Measurements from ENCODE around the gene ATRNL1.

DNA sequence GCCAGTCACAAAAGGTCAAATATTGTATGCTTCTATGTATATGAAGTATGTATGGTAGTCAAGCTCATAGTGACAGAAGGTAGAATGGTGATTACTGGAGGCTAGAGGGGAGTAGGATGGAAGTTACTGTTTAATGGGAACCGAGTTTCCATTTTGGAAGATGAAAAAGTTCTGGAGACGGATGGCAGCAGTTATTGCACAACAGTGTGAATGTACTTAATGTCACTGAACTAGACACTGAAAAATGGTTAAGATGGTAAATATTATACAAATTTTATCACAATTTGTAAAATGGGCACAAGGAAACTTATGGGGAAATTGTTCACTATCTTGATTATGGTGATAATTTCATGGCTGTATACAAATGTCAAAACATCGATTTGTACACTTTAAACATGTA is 895.2 kb downstream of the ATRNL1 start:
- TF ChIP-seq, protein P1, sequence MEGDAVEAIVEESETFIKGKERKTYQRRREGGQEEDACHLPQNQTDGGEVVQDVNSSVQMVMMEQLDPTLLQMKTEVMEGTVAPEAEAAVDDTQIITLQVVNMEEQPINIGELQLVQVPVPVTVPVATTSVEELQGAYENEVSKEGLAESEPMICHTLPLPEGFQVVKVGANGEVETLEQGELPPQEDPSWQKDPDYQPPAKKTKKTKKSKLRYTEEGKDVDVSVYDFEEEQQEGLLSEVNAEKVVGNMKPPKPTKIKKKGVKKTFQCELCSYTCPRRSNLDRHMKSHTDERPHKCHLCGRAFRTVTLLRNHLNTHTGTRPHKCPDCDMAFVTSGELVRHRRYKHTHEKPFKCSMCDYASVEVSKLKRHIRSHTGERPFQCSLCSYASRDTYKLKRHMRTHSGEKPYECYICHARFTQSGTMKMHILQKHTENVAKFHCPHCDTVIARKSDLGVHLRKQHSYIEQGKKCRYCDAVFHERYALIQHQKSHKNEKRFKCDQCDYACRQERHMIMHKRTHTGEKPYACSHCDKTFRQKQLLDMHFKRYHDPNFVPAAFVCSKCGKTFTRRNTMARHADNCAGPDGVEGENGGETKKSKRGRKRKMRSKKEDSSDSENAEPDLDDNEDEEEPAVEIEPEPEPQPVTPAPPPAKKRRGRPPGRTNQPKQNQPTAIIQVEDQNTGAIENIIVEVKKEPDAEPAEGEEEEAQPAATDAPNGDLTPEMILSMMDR (conservative IDR thresholded peaks at IDR 0.05; ENCODE audit: low read depth in 2 of 2) = no peak
- TF ChIP-seq ZNF331 (CRISPR knock-in tag; IDR thresholded peaks at IDR 0.05; ENCODE audit: low read depth) = no peak
- no peak for TF ChIP-seq EZH2 (IDR thresholded peaks at IDR 0.05; ENCODE audit: low read depth, unreplicated experiment)
- no peak for TF ChIP-seq JUNB (IDR thresholded peaks at IDR 0.05; ENCODE audit: unreplicated experiment)
- TF ChIP-seq, protein P2, sequence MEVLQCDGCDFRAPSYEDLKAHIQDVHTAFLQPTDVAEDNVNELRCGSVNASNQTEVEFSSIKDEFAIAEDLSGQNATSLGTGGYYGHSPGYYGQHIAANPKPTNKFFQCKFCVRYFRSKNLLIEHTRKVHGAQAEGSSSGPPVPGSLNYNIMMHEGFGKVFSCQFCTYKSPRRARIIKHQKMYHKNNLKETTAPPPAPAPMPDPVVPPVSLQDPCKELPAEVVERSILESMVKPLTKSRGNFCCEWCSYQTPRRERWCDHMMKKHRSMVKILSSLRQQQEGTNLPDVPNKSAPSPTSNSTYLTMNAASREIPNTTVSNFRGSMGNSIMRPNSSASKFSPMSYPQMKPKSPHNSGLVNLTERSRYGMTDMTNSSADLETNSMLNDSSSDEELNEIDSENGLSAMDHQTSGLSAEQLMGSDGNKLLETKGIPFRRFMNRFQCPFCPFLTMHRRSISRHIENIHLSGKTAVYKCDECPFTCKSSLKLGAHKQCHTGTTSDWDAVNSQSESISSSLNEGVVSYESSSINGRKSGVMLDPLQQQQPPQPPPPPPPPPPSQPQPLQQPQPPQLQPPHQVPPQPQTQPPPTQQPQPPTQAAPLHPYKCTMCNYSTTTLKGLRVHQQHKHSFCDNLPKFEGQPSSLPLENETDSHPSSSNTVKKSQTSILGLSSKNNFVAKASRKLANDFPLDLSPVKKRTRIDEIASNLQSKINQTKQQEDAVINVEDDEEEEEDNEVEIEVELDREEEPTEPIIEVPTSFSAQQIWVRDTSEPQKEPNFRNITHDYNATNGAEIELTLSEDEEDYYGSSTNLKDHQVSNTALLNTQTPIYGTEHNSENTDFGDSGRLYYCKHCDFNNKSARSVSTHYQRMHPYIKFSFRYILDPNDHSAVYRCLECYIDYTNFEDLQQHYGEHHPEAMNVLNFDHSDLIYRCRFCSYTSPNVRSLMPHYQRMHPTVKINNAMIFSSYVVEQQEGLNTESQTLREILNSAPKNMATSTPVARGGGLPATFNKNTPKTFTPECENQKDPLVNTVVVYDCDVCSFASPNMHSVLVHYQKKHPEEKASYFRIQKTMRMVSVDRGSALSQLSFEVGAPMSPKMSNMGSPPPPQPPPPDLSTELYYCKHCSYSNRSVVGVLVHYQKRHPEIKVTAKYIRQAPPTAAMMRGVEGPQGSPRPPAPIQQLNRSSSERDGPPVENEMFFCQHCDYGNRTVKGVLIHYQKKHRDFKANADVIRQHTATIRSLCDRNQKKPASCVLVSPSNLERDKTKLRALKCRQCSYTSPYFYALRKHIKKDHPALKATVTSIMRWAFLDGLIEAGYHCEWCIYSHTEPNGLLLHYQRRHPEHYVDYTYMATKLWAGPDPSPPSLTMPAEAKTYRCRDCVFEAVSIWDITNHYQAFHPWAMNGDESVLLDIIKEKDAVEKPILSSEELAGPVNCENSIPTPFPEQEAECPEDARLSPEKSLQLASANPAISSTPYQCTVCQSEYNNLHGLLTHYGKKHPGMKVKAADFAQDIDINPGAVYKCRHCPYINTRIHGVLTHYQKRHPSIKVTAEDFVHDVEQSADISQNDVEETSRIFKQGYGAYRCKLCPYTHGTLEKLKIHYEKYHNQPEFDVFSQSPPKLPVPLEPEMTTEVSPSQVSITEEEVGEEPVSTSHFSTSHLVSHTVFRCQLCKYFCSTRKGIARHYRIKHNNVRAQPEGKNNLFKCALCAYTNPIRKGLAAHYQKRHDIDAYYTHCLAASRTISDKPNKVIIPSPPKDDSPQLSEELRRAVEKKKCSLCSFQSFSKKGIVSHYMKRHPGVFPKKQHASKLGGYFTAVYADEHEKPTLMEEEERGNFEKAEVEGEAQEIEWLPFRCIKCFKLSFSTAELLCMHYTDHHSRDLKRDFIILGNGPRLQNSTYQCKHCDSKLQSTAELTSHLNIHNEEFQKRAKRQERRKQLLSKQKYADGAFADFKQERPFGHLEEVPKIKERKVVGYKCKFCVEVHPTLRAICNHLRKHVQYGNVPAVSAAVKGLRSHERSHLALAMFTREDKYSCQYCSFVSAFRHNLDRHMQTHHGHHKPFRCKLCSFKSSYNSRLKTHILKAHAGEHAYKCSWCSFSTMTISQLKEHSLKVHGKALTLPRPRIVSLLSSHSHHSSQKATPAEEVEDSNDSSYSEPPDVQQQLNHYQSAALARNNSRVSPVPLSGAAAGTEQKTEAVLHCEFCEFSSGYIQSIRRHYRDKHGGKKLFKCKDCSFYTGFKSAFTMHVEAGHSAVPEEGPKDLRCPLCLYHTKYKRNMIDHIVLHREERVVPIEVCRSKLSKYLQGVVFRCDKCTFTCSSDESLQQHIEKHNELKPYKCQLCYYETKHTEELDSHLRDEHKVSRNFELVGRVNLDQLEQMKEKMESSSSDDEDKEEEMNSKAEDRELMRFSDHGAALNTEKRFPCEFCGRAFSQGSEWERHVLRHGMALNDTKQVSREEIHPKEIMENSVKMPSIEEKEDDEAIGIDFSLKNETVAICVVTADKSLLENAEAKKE (CRISPR knock-in tag; IDR thresholded peaks at IDR 0.05) = no peak
- TF ChIP-seq POLR2AphosphoS5 (IDR thresholded peaks at IDR 0.05; ENCODE audit: low read depth) = no peak

Measured in GM23338 (cell line).